T47D (cell line): ENCODE results near the gene RPL23.

Experiments used
- DNase-seq, 2 experiments: peaks; one replicate each; pipeline versions ENCODE4 v3.0.0 to v3.0.0-alpha.2; 2011 to 2012; ENCODE audit warnings: low read depth in 1 of 2, low spot score in 1 of 2
- JUND ChIP-seq: IDR thresholded peaks from 2 replicates; pipeline ENCODE4 v1.6.1; 2012; ENCODE audit warnings: low read depth
- in situ Hi-C: cut with HindIII; loops from 2 replicates; pipeline ENCODE4 v1.10.0; 2016; ENCODE audit warnings: low sequenced_read_pairs, low pct_unique_long_range_greater_than_20kb

Gene RPL23

GRCh38 chr17:38853292-38854219 is at the start of gene RPL23:
Gene RPL23, minus strand, starts transcription at chr17:38853721. Its CDS starts 11 bp downstream, at chr17:38853710.
- DNase-seq: peak; percentile 76 to 99
- in situ Hi-C loops: no loop called here
- no peak; the same call in 1 of the 2 replicates for TF ChIP-seq JUND

- TF ChIP-seq JUND: no peak
- in situ Hi-C loops: no loop called here
- DNase-seq: peak in 1 of 2 experiments; percentile 47
These were observed 47.6 kb upstream of the RPL23 start for GRCh38 chr17:38900978-38901656.

DNA sequence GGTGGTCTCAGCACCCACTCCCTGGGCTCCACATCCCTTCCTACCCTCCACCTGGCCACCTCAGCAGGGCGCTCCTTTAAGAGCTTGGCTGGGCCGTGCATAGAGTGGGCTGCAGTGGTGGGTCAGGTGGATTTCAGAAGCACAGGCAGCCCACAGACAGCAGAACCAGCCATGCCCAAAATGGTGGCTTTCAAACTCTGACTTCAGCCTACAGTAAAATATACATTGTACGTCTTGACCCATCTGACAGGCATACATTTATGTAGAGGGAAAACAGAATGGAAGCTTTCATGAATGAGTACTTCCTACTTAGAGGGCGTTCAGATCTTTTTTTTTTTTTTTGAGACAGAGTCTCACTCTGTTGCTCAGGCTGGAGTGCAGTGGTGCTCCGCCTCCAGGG is 45.9 kb upstream of the RPL23 start:
- TF ChIP-seq JUND: no peak
- DNase-seq: no peak
- in situ Hi-C loops: no loop called here

DNA sequence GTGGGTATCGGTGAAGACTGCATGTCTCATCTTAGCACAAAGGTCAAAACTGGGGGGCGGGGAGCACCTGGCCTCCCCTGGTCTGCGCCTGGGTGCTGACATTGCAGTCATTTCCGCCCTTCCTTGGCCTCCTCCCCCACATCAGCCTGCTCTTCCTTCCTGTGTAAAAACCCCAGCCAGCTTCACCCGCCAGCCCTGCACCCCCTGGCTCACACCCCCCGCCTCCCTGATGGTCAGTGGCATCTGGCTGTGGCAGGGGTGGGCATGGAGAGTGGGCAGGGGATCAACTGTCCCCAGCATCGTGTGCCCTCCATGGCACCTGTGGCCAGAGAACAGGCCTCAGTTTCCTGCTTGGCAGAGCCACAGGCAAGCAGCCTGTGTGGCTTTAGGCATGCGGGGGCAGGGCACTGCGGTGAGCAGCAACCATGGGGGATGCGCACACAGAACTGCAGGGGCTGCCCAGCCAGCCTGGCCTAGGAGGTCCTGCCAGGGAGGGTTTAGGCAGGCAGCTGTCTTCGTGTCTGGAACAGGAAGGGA is 45.4 kb upstream of the RPL23 start:
- TF ChIP-seq JUND: no peak
- DNase-seq: no peak
- in situ Hi-C loops: no loop called here

DNA sequence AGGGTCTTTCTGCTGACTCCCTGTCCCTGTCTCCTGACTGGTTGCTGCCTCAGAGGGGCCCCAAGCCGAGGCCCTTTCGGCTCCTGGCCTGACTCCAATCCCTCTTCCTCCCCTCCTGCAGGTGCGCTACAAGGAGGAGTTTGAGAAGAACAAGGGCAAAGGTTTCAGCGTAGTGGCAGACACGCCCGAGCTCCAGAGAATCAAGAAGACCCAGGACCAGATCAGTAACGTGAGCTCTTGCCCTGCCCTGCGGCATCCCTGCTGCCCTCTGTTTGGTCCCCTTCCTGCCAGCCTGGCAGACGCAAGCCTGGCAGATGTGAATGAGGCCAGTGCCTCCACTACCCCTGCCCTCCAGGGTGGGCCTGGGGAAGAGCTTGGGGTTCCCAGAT is 44.8 kb upstream of the RPL23 start:
- TF ChIP-seq JUND: no peak
- in situ Hi-C loops: no loop called here

DNA sequence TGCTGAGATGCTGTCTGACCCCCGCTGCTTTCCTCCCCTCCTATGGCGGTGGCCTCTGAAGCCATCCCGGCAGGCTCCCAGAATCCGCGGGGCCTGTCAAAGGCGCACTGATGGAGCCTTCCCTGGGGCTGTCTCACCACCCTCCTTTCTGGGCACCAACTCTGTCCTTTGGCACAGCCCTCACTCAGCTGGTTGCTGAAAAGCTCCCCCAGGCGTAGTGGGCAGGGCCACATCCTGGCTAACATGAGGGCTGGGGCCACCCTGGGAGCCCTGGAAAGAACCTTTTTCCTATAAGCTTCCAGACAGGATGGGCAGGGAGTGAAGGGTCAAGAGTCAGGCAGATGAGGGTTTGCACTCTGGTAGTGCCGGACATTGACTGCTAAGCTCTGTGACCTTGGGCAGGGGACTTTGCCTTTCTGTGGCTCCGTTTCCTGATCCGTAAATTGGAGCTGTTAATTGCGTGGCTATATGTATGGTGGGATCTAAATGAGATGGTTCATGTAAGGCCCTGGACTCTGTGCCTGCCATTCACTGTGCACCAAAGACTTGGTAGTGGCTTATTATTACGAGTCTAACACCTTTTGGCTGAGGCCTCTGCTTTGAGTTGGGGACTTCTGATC is 44.3 kb upstream of the RPL23 start:
- in situ Hi-C loops: no loop called here
- no peak for DNase-seq
- TF ChIP-seq JUND: no peak

More for the DNA sequence above, 44.8 kb upstream of the RPL23 start:
- DNase-seq: no peak

DNA sequence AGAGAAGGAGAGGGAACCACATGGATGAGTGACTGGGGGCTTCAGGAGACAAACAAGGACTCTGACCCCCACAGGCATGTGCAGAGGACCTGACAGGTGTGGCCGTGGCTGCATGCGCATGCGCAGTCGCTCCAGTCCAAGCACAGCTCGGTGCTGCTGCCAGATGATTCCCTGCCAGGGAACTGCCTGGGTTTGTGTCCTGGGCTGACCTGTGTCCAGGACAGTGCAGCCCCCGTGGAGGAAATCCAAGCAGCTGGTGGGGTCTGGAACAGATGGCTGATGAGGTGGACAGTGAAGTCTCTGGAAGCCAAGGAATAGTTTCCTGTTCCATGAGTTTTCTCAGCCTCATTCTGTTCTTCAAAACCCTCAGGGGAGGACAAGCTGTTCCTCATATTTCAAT is 43.7 kb upstream of the RPL23 start:
- DNase-seq: no peak
- no peak for TF ChIP-seq JUND
- in situ Hi-C loops: no loop called here

GRCh38 chr17:38896346-38896954 is 42.9 kb upstream of the RPL23 start:
- in situ Hi-C loops: no loop called here
- TF ChIP-seq JUND: no peak
- no peak for DNase-seq

DNA sequence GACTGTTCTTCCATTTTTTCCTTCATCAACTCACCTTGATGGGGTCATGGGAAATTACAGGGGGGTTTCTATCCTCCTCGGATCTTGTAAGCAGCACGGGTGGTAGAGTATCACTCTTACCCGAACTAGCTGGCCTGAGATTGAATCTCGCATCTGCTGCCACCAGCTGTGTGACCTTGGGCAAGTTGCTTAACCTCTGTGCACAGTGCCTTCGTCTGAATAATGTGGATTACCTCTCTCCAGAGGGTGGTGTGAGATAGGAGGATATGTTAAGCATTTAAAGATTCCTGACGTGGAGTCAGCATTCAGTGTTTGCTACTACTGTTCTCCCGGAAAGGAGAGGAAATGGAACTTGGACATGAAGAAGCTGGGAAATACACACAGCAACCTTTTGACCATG is 40.8 kb upstream of the RPL23 start:
- no peak for DNase-seq
- in situ Hi-C loops: no loop called here
- TF ChIP-seq JUND: no peak

GRCh38 chr17:38893607-38894006 is 40.1 kb upstream of the RPL23 start:
- no peak for TF ChIP-seq JUND
- no peak for DNase-seq
- in situ Hi-C loops: no loop called here

DNA sequence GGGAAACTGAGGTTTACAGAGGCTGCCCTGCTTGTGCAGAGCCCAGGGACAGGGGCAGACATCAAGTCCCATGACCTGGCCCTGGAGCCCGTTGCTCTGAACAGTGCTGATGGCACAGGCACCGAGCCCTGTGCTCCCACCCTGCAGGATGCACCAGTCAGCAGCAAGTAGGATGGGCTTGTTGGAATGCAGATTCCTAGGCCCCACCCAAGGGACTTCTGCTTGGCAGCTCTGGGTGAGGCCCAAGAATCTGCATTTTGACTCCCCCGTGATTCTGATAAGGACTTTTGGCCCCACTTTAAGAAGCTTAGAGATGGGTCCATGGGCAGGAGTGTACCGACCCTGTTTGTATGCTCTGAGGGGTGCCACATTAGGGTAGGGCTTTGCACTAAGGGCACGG is 39.6 kb upstream of the RPL23 start:
- in situ Hi-C loops: no loop called here
- DNase-seq: no peak
- no peak for TF ChIP-seq JUND

DNA sequence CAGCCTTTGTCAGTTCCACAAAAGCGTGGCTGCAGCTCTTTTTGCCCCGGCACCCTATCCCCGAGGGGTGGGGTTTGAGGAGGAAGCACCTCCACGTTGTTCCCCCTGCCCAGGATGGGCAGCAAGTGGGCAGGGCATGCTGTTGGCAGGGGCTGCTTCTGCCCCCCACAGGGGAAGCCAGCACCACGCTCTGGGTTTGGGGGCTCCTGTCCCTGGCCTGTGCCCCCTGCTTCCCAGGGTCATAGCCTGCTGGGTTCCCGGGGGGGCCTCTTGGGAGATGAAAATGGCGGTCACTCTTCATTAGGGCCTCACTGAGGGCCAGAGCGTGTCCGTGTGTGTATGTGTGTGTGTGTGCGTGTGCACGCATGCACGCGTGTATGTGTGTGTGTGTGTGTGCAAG is 39.1 kb upstream of the RPL23 start:
- TF ChIP-seq JUND: no peak
- DNase-seq: no peak
- in situ Hi-C loops: no loop called here
